GM18873 (cell line): ENCODE data around the gene ACTL8.

Source experiments
- ATAC-seq: cut with Tn5 transposase; IDR thresholded peaks from one replicate; pipeline ENCODE4 v1.9.1; 2021; ENCODE audit warnings: mild to moderate bottlenecking, moderate library complexity, moderate number of reproducible peaks; ENCODE audit not compliant: unreplicated experiment, low FRiP score

ACTL8 gene

DNA sequence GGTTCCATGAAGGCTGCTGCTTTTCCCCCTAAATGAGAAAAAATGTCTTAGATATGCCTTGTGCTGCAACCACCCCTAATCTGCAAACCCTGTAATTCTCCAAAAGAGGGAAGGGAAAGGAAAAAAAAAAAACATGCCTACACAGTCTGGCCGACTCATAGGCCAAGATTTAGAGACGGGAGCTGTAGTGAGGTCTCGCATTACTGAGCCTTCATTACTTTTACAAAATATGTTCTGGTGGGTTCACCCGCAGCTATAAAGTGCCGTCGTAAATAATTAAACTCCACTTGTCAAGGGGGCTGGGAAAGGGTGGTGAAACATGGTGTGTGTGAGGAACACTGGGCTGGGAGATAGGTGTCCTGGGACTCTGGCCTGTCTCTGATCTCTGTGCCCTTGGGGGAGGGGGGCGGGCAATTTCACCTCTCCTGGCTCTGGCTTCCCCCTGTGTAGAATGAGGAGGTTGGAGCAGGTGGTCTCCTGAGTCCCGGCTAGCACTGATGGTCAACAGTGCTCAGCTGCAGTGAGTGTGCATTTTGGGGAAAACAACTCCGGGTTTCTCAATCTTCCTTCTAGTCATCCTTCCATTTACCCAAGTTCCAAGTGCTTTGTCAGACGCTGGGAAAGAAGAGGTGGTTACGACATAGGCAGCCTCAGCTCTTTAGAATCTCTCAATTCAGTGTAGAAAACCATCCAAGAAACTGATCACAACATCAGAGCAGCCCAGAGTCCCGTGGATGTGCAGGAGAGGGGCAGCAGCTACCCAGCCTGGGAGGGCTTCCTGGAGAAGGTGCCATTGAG lies 82.3 kb downstream of the ACTL8 start:
- no peak for ATAC-seq

DNA sequence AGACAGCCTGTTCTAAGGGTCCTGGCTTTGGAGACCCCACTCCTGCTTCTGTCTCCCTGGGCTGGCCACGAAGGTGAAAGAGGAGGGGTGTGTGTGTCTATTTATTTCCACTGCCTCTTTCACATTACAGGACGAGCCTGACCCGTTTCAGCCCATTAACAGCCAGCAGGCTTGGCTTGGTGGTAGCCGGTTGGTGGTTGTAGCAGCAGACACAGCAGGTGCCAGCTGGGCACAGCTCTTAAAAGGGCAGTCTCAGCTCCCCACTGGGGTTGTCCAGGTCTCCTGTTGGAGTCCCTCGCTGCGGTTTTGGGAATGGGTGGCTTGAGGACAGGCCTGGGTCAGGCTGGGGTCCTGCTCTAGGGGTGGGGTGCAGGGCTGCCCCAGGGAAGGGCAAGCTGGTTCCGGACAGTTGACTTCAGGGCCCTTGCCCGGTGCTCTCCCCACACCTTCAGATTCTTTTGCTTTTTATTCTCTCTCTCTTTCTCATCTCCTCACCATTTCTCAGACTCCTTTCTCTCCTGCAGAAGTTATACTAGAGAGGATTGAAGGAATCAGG lies 84.6 kb downstream of the ACTL8 start:
- ATAC-seq, result no peak

DNA sequence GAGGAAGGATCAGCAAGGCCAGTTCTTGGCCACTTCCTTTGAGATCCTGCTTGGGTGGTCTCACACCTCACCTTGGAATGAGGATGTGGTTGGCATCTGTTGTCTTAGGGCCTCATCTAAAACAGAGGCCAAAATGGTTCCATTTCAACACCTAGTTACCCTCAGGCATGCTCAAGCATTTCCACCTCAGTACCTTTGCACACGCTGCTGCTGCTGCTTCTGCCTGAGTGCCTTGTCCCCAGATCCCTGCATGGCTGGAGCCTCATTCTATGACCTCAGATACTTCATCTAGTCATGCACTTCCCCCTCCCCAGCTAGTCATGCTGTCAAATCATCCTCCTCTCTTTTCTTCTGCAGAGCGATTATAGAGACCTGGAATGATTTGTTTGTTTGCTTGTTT lies 86.8 kb downstream of the ACTL8 start:
- ATAC-seq, result no peak

DNA sequence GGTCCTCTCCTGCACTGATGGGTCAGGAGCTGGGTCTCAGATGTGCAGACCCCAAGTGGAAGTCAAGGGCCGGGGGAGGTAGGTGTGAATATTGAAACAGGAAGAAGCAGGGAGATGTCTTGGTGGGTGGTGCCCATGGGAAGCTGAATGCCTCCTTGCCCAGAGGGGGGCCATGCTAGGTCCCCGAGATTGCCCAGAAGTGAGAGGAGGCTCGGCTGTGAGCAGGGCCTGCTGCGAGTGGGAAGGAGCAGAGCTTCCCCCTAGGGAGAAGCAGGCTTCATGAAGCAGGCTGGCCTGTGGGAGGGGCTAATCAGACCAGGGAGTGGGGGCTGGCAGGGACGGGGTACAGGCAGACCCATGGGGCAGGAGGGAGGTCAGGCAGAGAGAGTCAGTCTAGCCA lies 87.6 kb downstream of the ACTL8 start:
- ATAC-seq, result no peak

DNA sequence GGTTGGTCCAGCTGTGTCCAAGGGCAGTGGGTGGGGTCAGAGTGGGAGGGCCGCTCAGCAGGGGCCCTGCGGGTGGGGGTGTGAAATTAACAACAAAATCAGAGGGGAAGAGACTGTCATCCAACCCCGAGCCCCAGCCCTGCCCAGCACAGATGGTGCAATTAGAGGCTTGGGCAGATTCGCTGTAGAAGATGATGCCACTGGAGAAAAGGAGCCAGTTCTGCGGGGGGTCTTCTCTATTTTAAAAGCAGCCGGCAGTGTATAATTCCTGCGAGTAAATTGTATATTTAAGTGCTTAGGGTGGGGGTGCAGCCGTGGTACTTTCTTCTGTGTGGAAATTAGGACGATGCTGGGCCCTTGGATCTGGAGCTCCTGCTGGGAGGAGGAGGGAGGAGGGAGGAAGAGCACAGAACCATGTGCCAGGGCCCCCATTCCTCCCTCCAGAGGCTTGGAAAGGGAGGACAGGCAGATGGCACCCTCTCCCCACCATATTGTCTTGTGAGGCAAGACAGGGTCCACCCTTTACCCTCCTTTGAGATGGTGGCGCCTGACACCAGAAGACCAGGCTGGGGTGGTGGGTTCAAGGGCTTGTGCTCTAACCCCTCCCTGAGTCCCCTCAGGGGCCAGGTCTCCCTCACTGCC lies 89.2 kb downstream of the ACTL8 start:
- ATAC-seq, result no peak

DNA sequence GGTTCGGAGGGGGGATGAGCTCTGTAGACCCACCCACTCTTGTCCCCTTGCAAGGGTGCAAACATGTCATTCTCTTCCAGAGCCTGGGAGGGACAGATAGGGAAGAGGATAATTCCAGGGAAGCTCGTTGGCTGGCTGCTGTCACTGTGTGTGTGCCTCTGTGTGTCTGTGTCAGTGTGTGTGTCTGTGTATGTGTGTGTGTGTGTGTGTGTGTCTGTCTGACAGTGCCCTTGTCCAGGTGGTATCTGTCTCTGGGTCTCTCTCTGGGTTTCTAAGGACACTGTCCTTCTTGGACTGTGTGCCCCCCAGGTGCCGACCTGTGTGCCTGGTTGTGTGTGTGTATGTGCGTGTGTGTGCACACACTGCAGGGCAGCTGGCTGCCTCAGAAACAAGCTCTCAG lies 90.5 kb downstream of the ACTL8 start:
- no peak for ATAC-seq

DNA sequence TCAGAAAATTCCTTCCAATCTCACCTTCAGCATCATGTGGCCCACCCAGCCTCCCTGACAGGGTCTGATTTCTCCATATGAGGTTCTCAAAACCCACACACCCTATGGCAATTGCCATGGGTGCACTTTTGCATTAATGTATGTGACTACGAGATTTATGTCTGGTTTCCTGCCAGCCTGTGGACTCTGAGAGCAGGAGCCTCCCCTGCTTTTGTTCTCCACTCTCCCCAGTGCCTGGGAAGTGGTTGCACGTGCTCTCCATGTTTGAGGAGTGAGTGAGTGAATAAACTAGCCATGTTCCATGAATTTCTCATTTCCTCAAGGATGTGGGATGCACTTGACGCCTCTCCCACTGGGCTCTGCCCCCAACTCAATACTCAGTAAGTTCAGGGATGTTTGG lies 91.2 kb downstream of the ACTL8 start:
- ATAC-seq, result no peak

DNA sequence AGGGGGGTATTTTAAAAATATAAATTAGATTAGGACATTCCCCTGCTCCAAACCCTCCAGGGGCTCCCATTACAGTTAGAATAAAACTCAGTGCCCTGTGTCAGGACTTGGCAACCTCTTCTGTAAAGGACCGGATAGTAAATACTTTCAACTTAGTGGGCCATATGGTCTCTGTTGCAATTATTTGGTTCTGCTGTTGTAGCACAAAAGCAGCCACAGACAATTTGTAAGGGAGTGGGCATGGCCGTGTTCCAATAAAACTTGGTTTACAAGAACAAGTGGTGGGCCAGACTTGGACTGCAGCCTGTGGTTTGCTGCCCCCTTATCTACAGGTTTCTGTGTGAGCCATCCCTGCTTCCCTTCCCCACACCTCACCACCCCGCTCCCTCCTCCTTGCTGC lies 92.0 kb downstream of the ACTL8 start:
- no peak for ATAC-seq

DNA sequence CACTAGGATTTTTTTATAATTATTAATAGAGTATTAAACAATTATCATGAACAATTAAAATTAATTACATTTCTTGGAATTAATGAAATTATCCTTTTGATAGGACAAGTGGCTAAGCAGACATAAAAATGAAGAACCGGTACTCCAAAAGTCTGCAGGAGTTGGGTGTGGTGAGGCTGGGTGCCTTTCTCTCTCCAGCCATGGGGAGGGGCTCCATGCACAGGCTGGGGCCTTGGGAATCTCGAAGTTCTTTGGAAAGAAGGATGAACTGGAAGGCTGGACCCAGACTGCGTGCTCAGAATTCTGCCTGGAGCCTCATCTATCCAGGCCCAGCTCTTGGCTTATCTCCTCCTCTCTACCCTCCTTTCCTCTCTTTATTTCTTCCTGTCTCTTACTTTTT lies 94.1 kb downstream of the ACTL8 start:
- ATAC-seq, result no peak

DNA sequence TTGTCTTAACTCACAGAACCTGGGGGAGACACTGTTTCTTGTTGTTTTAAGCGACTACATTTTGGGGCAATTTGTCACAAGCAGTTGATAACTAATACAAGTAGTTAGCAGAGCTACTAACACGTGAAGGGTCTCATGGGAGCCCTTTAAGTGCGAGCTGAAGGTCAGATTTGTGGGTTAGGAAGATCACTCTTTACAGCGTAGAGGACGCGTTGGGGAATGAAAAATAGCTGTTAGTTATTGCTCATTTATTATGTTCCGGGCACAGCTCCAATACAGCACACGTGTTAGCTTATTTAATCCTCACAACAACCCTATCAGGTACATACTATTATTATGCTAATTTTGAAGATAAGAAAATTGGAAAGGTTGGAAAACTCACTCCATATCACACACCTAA lies 95.9 kb downstream of the ACTL8 start:
- no peak for ATAC-seq

DNA sequence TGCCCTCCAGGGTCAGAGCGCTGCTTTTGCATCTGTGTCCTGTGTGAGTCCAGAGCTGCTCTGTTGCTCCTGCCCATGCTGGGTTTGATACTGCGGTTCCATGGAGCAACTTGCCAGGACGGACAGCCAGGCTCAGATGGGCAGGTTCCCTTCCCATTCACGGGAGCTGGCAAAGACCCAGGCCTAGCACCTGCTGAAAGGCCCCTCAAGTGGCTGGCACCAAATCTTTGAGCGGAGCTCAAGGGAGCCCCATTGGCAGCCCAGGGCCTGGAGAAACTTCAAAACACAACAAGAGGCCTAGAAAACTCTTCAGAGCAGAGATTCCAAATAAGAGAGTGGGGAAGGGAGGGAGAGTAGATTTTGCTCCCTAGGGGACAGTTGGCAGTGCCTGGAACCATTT lies 97.2 kb downstream of the ACTL8 start:
- no peak for ATAC-seq

DNA sequence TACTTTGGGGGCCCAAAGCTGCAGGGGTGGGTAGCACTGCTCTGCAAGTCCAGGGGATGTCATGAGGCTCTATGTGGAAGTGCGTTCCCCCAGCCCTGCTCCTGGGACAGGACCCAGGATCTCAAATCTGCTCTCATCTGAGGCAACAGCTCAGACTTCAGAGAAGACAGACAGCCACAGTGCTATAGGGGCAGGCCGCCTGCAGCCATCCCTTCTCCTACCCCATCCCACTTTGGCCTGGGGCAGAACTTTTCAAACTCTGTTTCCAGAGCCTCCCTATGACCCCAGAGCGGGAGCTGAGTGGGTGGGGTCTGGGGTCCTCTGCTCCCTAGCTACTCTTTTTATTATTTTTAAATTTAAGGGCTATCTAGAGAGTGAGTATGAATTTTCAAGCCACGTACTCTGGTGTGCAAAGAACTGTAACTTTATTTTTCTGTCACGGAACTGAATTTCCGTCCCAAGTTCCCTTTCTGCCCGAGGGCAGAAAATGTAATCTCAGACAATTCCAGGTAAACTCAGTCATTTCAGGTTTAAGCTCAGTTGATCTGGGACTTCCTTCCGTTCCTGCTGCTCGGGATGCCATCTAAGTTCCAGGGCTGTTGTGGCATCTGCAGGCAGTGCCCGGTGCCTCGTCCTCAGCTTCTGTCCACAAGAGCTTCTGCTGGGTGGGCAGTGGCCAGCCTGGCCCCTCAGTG lies 98.3 kb downstream of the ACTL8 start:
- no peak for ATAC-seq

DNA sequence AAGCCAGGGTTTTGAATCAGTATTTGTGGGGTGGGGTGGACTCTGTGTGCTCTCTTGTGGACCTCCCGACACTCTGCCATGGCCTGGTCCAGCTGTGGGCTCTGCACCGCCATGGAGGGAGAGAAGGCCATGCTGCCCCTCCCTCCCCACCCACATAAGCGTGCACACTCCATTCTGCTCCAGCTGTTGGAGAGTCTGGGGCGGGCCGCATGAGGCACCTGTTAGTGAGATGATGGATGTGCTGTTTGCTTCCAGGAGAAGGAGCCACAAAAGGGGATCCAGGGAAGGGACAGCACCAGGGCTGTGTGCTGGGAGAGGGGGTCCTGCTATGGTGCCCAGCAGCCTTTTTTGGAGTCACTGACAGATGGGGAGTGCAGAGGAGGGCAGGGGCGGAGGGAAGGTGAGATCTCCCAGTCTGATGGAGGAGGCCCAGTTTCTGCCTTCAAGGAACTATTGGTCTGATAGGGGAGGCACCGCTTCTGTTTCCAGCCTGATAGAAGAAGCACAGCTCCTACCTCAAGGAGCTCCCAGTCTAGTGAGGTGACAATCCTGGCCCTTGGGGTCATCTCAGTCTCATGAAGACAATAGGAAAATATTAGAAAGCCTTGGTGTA lies 101.5 kb downstream of the ACTL8 start:
- ATAC-seq, result no peak

DNA sequence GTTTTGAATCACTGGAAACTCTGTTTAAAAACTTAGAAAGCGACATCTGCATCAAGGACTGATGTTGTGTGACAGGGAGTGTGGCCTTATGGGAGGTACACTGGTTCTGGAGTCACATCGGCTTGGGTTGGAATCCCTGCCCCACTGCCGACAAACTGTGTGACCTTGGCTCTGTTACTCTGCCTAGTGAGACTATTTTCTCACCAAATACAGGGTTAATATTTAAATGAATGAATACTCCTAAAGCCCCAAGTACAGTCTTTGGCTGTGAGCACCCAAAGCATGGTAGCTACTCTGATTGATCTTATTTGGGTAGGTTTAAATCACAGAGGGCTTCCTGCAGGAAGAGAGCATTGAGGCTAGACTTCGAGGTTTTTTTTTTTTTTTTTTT lies 102.0 kb downstream of the ACTL8 start:
- no peak for ATAC-seq

DNA sequence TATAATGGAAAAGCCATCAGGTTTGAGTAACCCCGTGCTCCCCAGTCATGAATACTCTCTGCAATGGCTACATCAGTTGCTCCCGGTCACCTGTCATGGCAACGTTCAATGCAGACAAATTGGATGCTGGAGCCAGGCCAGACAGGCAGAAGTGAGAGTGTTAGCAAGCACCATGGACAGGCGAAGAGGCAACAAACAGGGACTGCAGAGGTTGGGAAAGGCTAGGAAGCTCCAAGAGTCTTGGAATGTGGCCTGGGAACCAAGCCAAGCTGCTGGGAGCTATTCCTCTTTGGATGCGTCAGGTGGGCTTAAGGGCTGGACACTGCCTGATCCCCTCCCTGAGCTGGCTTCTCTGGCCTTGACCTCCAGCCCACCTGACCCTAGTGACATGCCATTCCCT lies 102.9 kb downstream of the ACTL8 start:
- ATAC-seq, result no peak

DNA sequence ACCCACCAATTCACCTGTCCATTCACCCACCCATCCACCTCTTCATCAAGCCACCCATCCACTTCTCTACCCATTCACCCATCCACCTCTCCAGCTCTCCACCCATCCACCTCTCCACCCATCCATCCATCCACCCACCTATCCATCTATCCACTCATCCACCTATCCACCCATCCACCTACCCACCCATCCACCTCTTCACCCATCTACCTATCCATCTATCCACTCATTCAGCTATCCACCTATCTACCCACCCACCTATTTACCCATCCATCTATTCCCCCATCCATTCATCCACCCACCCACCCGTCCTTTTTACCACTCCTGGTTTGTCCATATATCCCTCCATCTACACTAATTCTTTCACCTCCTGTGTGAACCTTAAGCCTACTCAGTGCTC lies 105.7 kb downstream of the ACTL8 start:
- no peak for ATAC-seq

DNA sequence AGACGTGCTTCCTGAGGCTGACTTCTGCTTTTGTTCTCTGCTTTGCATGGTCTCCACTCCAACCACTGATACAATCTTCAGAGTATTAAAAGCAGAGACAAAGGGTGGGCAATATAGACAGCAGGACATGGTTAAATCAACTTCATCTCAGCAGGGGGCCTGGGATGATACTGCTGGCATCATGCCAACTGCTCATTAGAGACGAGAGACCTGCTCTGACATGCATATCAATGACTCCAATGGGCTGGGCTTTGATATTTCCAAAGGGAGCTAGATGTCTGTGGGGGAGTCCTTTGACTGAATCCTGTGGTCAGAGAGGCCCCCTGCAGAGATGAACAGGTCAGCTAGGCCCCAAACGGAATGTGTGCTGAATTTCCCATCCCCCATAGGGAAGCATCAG lies 106.6 kb downstream of the ACTL8 start:
- no peak for ATAC-seq

DNA sequence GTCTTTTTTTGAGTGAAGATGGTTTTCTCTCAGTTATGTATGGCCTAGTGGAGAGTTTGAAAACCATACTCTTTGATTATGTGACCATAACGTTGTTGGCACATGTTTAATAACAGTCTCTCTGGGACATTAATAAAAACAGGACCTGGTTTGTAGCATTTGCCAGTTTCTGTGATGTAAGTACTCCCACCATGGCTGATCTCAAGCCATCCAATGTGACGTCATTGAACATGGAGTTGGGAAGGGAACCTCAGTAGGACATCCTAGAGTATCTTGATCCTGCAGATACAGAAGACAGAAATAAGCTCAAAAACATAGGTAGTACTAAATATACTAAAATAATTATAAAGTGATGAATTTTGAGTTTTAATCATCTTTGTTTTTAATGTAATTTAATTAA lies 107.0 kb downstream of the ACTL8 start:
- no peak for ATAC-seq

DNA sequence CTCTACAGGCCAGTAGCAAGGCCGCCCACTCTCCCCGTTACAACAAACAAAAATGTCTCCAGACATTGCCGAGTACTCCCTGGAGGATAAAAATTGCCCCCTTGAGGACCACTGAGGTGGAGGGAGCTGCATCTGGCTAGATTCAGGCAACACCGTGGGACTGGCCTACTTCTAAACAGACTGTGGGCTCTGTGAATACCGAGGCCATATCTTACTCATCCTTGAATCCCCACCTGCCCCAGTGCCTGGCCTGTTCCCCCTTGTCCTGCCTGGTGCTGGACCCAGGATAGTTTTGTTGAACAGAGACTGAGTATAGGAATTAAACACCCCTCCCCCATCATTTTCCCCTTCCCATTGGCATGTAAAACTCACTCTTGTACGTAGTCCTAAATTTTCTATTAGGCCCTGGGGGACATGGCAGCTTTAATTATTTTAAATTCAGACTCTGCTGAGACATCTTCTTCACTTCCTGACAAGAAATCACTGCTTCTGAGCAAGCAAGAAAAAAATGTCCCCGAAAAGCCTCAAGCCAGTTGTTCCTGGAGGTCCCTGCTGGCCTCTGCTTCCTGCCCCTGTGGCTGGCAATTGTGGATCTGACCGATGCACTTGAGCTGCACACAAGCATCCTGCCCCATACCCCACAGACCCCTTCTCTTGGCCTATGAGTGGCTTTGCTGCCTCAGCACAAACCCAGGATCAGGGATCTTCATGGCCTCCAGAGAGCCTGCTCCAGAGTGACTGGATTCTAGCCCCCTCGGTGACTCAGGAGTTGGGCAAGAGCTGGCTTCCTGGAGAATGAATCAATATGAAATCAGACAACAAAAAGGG lies 111.0 kb downstream of the ACTL8 start:
- ATAC-seq, result no peak

DNA sequence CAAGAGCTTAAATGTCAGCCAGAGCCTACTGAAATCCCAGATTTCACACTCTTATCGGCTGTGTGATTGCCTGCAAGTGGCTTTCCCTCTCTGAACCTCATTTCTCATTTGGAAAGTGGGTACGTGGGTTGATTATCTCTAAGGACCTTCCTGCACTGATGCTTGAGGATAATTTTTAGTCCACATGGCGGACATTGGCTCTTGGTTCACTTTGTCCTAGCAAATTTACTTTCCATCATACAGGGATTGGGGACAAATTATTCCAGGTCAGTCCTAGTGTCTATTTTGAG lies 111.6 kb downstream of the ACTL8 start:
- ATAC-seq, result no peak
